Endothelial cell of umbilical vein (primary cell): ENCODE results near the gene STRIP2. TPM values are rescaled to one million over a fixed set of nuclear protein-coding genes. Genes with fewer than 3 reads are reported as not detected.

Experiments used
- BruUV-seq: library from RNA; stranded (reverse); fragments of 400-500 nt; replicated peaks from 2 replicates; lab custom pipeline; 2021; lab: Mats Ljungman, UMichigan
- CTCF ChIA-PET: fragments of 300-600, 350-600 bp; sonication (Branson Sonifier 250); formaldehyde crosslinking; loops from one replicate; lab custom pipeline; 2021; ENCODE audit warnings: antibody characterized with exemption, inconsistent platforms; lab: Charles Lee
- POLR2A ChIA-PET: fragments of 300-600, 350-600 bp; sonication (Branson Sonifier 250); formaldehyde crosslinking; loops from one replicate; lab custom pipeline; 2021; ENCODE audit warnings: antibody characterized with exemption, inconsistent platforms; lab: Charles Lee
- DNase-seq: peaks from one replicate; pipeline ENCODE4 v3.0.0-alpha.2; 2011; ENCODE audit warnings: low read depth, low spot score
- FAIRE-seq: peaks from 2 replicates; lab custom pipeline; 2011; peaks lifted over from hg19 to GRCh38; lab: Jason Lieb, UNC
- H2AFZ ChIP-seq: 2 replicates; pipeline ENCODE4 v1.6.0; 2012; ENCODE audit warnings: low read depth, low read length, control low read depth, inconsistent platforms
- H3K27ac ChIP-seq: 2 replicates; pipeline ENCODE4 v1.5.1; 2011; ENCODE audit warnings: low read depth, mild to moderate bottlenecking, control low read depth, low read length, moderate library complexity; ENCODE audit not compliant: insufficient read depth
- H3K27me3 ChIP-seq, 2 experiments: 2 replicates each; pipeline versions ENCODE4 v1.6.0 to v1.6.1; 2011; ENCODE audit warnings: low read length in 2 of 2, mixed read lengths in 1 of 2; ENCODE audit not compliant: control insufficient read depth in 2 of 2, insufficient read depth in 2 of 2
- H3K36me3 ChIP-seq, 2 experiments: 2 replicates in 1 of 2; 3 replicates in 1 of 2; pipeline ENCODE4 v1.5.1; 2011; ENCODE audit warnings: low read length in 2 of 2, mild to moderate bottlenecking in 1 of 2, moderate library complexity in 1 of 2; ENCODE audit not compliant: control insufficient read depth in 2 of 2, insufficient read depth in 2 of 2; ENCODE audit errors: extremely low read depth in 1 of 2
- H3K4me1 ChIP-seq: 3 replicates; pipeline ENCODE4 v1.5.1; 2011; ENCODE audit warnings: mild to moderate bottlenecking, low read length; ENCODE audit not compliant: control insufficient read depth, insufficient read depth; ENCODE audit errors: extremely low read depth
- H3K4me2 ChIP-seq: 2 replicates; pipeline ENCODE4 v1.6.1; 2011; ENCODE audit warnings: low read length, control low read depth, mixed read lengths; ENCODE audit not compliant: insufficient read depth
- H3K4me3 ChIP-seq, 3 experiments: fragments of 200-600 bp in 1 of 3; sonication (generic), shearing (Covaris generic) in 1 of 3; replicated peaks in 1 of 3; 2 replicates each; pipeline ENCODE4 v1.5.1; 2011 to 2016; ENCODE audit warnings: control low read depth in 3 of 3, low read length in 3 of 3, mild to moderate bottlenecking in 2 of 3, inconsistent platforms in 1 of 3, low read depth in 1 of 3, moderate library complexity in 1 of 3; ENCODE audit not compliant: insufficient read depth in 1 of 3
- H3K79me2 ChIP-seq: 2 replicates; pipeline ENCODE4 v1.6.0; 2012; ENCODE audit warnings: low read length, inconsistent platforms; ENCODE audit not compliant: control insufficient read depth, insufficient read depth
- H3K9ac ChIP-seq: replicated peaks from 2 replicates; pipeline ENCODE3; 2011; ENCODE audit warnings: low read length, control low read depth; ENCODE audit not compliant: insufficient read depth; ENCODE audit errors: extremely low read depth
- H3K9me1 ChIP-seq: replicated peaks from 3 replicates; pipeline ENCODE4 v1.6.0; 2011; ENCODE audit warnings: mild to moderate bottlenecking, low read length; ENCODE audit not compliant: control insufficient read depth, insufficient read depth; ENCODE audit errors: extremely low read depth
- H3K9me3 ChIP-seq: replicated peaks from 2 replicates; pipeline ENCODE4 v1.5.1; 2012; ENCODE audit warnings: low read length, inconsistent platforms; ENCODE audit not compliant: control insufficient read depth, insufficient read depth
- H4K20me1 ChIP-seq: replicated peaks from 2 replicates; pipeline ENCODE3; 2011; ENCODE audit warnings: mild to moderate bottlenecking, low read length; ENCODE audit not compliant: control insufficient read depth, insufficient read depth; ENCODE audit errors: extremely low read depth
- EZH2 ChIP-seq: IDR thresholded peaks from 2 replicates; pipeline ENCODE4 v1.6.1; 2012; ENCODE audit warnings: borderline replicate concordance, low read depth, mild to moderate bottlenecking, moderate library complexity, low read length, inconsistent platforms; ENCODE audit not compliant: severe bottlenecking
- FOS ChIP-seq: IDR thresholded peaks from 2 replicates; pipeline ENCODE4 v1.6.1; 2011; ENCODE audit warnings: mild to moderate bottlenecking, low read length, moderate library complexity, borderline replicate concordance; ENCODE audit not compliant: insufficient read depth
- GATA2 ChIP-seq: IDR thresholded peaks from 2 replicates; pipeline ENCODE4 v1.7.0; 2011; ENCODE audit warnings: low read depth, mild to moderate bottlenecking, moderate library complexity, mixed read lengths, low read length; ENCODE audit not compliant: insufficient read length, insufficient read depth
- JUN ChIP-seq: IDR thresholded peaks from 2 replicates; pipeline ENCODE4 v1.6.1; 2011; ENCODE audit warnings: borderline replicate concordance, low read depth; ENCODE audit not compliant: insufficient read length, insufficient read depth
- MYC ChIP-seq: IDR thresholded peaks from one replicate; pipeline ENCODE4 v1.6.1; 2011; ENCODE audit warnings: mild to moderate bottlenecking, low read depth, low read length
- POLR2A ChIP-seq: IDR thresholded peaks from 2 replicates; pipeline ENCODE4 v1.6.1; 2012; ENCODE audit warnings: low read depth, mild to moderate bottlenecking, control low read depth, low read length
- POLR2AphosphoS5 ChIP-seq: IDR thresholded peaks from 2 replicates; pipeline ENCODE4 v1.6.1; 2012; ENCODE audit warnings: low read depth, mild to moderate bottlenecking, control low read depth, low read length, moderate library complexity; ENCODE audit not compliant: insufficient read depth
- dilution Hi-C: fragments of 300-500 bp; cut with MboI; formaldehyde crosslinking; loops from one replicate; pipeline ENCODE4 v1.15.0; 2019; ENCODE audit warnings: low sequenced_read_pairs; ENCODE audit not compliant: extremely low pct_ligation_motif_present
- intact Hi-C: fragments of 100-400 bp; cut with micrococcal nuclease; formaldehyde crosslinking; loops from one replicate; pipeline ENCODE4 v1.10.0; 2022
- polyA plus RNA-seq, 4 experiments: library from polyadenylated mRNA; depleted of rRNA in 3 of 4; stranded (reverse) in 3 of 4; unstranded in 1 of 4; fragments of >200 nt; gene quantifications; 2 replicates each; pipeline versions ENCODE4 v1.2.1 to v1.2.3, GENCODE V29; 2011 to 2012; ENCODE audit warnings: missing spikeins in 1 of 4
- total RNA-seq: library from RNA; stranded (reverse); gene quantifications from 2 replicates; pipeline ENCODE4 v1.2.3, GENCODE V29; 2021
- TF ChIP-seq, protein P1 (sequence below), 2 donors: IDR thresholded peaks; 1 replicate in 1 of 2; 2 replicates in 1 of 2; pipeline ENCODE4 v1.5.1; 2011; ENCODE audit warnings: low read length in 2 of 2, mild to moderate bottlenecking in 2 of 2, moderate library complexity in 2 of 2, control low read depth in 1 of 2, inconsistent platforms in 1 of 2, low read depth in 1 of 2; ENCODE audit not compliant: insufficient read depth in 1 of 2; ENCODE audit errors: extremely low read depth in 1 of 2
- TF ChIP-seq, protein P2 (sequence below): IDR thresholded peaks from 2 replicates; pipeline ENCODE4 v1.6.1; 2011; ENCODE audit not compliant: insufficient read depth, insufficient read length

Gene STRIP2
- total and polyA plus RNA-seq, 2 donors (not counting 3 experiments of a cell fraction or from before 2014, with no cell fraction given), result 3.4 to 10.0 TPM

DNA sequence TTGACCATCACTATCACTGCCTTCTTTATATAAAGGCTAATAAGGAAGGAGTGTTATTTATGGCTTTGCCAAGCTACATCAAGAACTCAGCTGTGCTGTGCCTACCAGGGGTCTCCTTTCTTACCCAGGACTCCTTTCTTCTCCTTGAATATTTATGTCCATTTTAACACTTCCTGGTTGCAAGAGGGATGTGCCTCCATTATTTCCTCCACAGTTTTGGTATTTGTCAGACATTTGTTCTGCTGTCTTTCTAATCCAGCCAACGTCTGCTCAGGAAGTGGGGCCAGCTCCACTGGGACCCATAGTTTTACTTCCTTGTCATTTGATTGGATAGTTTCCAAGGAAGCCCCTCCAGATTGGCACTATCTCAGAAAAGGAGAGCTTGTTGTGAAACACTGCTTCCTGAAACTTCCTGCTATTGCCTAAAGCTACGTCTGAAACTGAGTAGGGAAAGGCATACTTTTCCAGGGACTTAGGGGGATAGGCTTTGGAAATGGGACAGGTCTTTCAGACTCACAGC, 6.6 kb upstream of the STRIP2 start:
- Histone ChIP-seq H3K27ac (no peak overlapping the region), H3K79me2 (no peaks in the 10 kb centered on the region), H3K27me3 (no peaks in the 10 kb centered on the region), H4K20me1 (no peaks in the 10 kb centered on the region), H3K36me3 (peaks cover 0 to 2% of the 10 kb centered on the region in 2 experiments), H3K9me3 (no peaks in the 10 kb centered on the region), H3K9ac (no peak overlapping the region), H3K9me1 (no peaks in the 10 kb centered on the region), H3K4me1 (peaks cover 4% of the 10 kb centered on the region), H3K4me3 (no peak overlapping the region), H2AFZ (no peak overlapping the region), H3K4me2 (no peak overlapping the region)
- no peak for FAIRE-seq
- ChIA-PET CTCF (interaction anchor here (1.0 to 2.3 kb wide), 4 partner anchors 12 to 84 kb away, joined by 3 to 7 read pairs (median 6); no protein-coding TSS in a partner anchor), POLR2A (no interaction called here)
- intact Hi-C loops (no loop called here), dilution Hi-C loops (no loop called here)
- no peak for DNase-seq
- TF ChIP-seq, protein P1, sequence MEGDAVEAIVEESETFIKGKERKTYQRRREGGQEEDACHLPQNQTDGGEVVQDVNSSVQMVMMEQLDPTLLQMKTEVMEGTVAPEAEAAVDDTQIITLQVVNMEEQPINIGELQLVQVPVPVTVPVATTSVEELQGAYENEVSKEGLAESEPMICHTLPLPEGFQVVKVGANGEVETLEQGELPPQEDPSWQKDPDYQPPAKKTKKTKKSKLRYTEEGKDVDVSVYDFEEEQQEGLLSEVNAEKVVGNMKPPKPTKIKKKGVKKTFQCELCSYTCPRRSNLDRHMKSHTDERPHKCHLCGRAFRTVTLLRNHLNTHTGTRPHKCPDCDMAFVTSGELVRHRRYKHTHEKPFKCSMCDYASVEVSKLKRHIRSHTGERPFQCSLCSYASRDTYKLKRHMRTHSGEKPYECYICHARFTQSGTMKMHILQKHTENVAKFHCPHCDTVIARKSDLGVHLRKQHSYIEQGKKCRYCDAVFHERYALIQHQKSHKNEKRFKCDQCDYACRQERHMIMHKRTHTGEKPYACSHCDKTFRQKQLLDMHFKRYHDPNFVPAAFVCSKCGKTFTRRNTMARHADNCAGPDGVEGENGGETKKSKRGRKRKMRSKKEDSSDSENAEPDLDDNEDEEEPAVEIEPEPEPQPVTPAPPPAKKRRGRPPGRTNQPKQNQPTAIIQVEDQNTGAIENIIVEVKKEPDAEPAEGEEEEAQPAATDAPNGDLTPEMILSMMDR (IDR thresholded peaks at IDR 0.05; ENCODE audit: extremely low read depth in 1 of 2, insufficient read depth in 1 of 2, low read depth in 1 of 2, low read length in 2 of 2), result no peak
- no peak for TF ChIP-seq EZH2
- BruUV-seq, result no TSS peak

DNA sequence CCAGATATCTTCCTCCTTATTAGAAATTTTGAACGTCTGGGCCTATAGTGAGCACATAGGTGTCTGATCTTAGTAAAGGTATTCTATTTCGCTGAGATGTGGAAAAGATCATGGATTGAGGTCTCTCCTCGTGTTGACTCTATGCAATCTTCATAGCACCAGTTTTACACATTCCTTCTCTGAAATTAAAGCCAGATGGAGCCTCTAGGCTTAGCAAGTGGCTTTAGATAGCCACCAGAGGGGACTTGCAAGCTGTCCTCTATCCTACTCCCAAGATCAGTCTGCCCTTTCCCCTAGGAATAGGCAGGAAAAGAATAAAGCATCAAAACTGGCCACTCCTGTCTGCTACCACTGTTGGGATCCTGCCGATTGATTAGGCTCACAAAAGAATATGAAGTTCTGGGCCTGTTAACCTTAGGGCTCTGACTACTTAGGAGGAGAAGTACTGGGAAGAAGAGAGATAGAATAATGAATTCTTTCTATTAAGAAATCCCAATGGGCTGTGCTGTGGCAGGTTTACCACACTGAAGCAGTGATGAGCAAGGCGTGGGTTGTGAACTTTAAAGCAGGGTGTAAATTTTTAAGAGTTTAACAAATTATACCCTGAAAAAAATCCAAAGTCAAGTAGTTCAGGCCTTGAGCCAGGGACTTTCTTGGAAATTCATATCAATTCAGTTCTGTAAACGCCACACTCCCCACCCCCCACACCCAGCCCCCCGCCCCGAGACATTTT, 2.2 kb upstream of the STRIP2 start:
- Histone ChIP-seq H3K27ac (no peak overlapping the region), H3K9ac (no peak overlapping the region), H2AFZ (no peak overlapping the region), H3K79me2 (peaks cover 18% of the 10 kb centered on the region), H3K27me3 (peaks cover 2 to 5% of the 10 kb centered on the region in 2 experiments), H3K36me3 (no peaks in the 10 kb centered on the region), H3K9me3 (no peaks in the 10 kb centered on the region), H3K4me3 (no peak overlapping the region), H3K4me2 (no peak overlapping the region), H3K4me1 (peaks cover 10% of the 10 kb centered on the region), H4K20me1 (no peaks in the 10 kb centered on the region), H3K9me1 (no peaks in the 10 kb centered on the region)
- no peak for DNase-seq
- POLR2A ChIA-PET, result no interaction called here
- no peak for TF ChIP-seq JUN
- TF ChIP-seq FOS, result no peak
- TF ChIP-seq POLR2A, result no peak
- TF ChIP-seq, protein P1 (IDR thresholded peaks at IDR 0.05; ENCODE audit: extremely low read depth in 1 of 2, insufficient read depth in 1 of 2, low read depth in 1 of 2, low read length in 2 of 2), result no peak
- TF ChIP-seq POLR2AphosphoS5, result no peak
- TF ChIP-seq MYC, result no peak
- TF ChIP-seq, protein P2, sequence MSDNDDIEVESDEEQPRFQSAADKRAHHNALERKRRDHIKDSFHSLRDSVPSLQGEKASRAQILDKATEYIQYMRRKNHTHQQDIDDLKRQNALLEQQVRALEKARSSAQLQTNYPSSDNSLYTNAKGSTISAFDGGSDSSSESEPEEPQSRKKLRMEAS, result no peak
- TF ChIP-seq GATA2, result no peak
- TF ChIP-seq EZH2, result no peak
- intact Hi-C loops, result no loop called here
- dilution Hi-C loops, result no loop called here
- FAIRE-seq, result no peak
- CTCF ChIA-PET, result interaction anchor here (1.2 to 4.0 kb wide), 2 partner anchors 8 to 64 kb away, joined by 3 to 44 read pairs; no protein-coding TSS in a partner anchor
- no TSS peak for BruUV-seq
